Ascending aorta (tissue), 2 donors: ENCODE results near the gene AP3B1. TPM values are rescaled to one million over a fixed set of nuclear protein-coding genes. Genes with fewer than 3 reads are reported as not detected.
A peak's percentile ranks its signal among the peaks of the same experiment; 100 is the strongest.

Experiments used
- DNase-seq, 2 donors: peaks; one replicate each; pipeline ENCODE4 v3.0.0-alpha.2; 2019; ENCODE audit warnings: low spot score in 2 of 2
- H3K27ac ChIP-seq, 2 donors: fragments of 200-600 bp; sonication (generic); one replicate each; pipeline ENCODE4 v1.5.1; 2016 to 2017; ENCODE audit warnings: mild to moderate bottlenecking in 1 of 2
- H3K27me3 ChIP-seq: fragments of 200-600 bp; sonication (generic); one replicate; pipeline ENCODE4 v1.5.1; 2017
- H3K36me3 ChIP-seq, 2 donors: fragments of 200-600 bp; sonication (generic); one replicate each; pipeline ENCODE4 v1.5.1; 2016
- H3K4me1 ChIP-seq, 2 donors: fragments of 200-600 bp; sonication (generic); one replicate each; pipeline ENCODE4 v1.5.1; 2016 to 2017; ENCODE audit warnings: mild to moderate bottlenecking in 1 of 2
- H3K4me3 ChIP-seq, 2 donors: fragments of 200-600 bp; sonication (generic); one replicate each; pipeline ENCODE4 v1.5.1; 2016 to 2017; ENCODE audit warnings: mild to moderate bottlenecking in 1 of 2
- H3K9me3 ChIP-seq, 2 donors: fragments of 200-600 bp; sonication (generic); one replicate each; pipeline ENCODE4 v1.5.1; 2016
- intact Hi-C: fragments of 100-400 bp; cut with DNase I; formaldehyde crosslinking; loops from one replicate; pipeline ENCODE4 v1.15.1; 2023
- total RNA-seq: library from RNA; depleted of rRNA; stranded (reverse); fragments of >200 nt; gene quantifications from one replicate; pipeline ENCODE4 v1.1.0, GENCODE V29; 2016
- TF ChIP-seq, protein P1 (sequence below), 3 experiments: fragments of 200-600 bp in 2 of 3; fragments of 450-650 bp in 1 of 3; sonication (generic) in 2 of 3; IDR thresholded peaks; one replicate each; pipeline ENCODE4 v1.5.1; 2016 to 2019; ENCODE audit warnings: antibody characterized with exemption in 3 of 3, mild to moderate bottlenecking in 1 of 3, moderate library complexity in 1 of 3

Gene AP3B1
- total RNA-seq, 1 donor from 2014 or later = 37.3 TPM

DNA sequence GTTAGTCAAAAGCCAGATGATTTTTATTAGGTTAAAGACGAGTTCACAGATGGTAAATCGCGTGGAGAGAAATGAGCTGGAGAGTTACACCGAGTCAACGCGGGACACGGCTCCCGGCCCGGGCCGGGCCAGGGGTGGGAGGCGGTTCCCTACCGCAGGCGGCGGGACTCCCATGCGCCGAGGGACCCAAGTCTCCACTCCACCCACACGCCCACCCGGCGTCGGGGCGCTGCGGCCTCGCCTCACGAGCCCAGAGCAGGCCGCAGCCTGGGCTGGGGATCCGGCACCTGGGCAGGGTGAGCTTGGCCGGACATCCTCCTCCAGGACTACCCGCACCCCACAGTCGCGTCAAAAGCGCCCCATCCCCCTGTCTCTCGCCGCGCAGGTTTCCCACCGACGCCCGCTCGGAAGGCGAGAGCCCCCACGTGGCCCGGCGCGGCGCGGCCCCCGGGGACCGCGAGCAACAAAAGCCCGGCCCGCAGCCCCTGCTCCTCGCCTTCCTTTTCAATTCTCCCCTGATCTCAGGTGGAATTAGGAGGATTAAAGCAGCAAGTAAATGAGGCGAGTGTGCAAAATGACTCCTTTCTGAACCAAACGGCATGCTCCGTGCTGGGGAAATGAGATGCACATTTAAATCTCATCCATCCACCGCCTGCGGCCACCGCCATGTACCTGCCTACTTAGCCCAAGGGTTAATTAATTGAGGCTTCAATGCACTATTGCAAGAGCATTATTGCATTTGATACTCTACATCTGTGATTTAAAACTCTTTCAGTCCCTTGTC is 321.8 kb downstream of the AP3B1 start:
- Histone ChIP-seq H3K9me3 (no peaks in the 10 kb centered on the region), H3K27ac (no peak overlapping the region), H3K4me1 (peaks cover 5 to 9% of the 10 kb centered on the region in 2 donors), H3K36me3 (no peaks in the 10 kb centered on the region), H3K4me3 (peak overlapping the region; percentile 55 to 75), H3K27me3 (no peaks in the 10 kb centered on the region)
- no peak for DNase-seq
- intact Hi-C loops = no loop called here
- TF ChIP-seq, protein P1, sequence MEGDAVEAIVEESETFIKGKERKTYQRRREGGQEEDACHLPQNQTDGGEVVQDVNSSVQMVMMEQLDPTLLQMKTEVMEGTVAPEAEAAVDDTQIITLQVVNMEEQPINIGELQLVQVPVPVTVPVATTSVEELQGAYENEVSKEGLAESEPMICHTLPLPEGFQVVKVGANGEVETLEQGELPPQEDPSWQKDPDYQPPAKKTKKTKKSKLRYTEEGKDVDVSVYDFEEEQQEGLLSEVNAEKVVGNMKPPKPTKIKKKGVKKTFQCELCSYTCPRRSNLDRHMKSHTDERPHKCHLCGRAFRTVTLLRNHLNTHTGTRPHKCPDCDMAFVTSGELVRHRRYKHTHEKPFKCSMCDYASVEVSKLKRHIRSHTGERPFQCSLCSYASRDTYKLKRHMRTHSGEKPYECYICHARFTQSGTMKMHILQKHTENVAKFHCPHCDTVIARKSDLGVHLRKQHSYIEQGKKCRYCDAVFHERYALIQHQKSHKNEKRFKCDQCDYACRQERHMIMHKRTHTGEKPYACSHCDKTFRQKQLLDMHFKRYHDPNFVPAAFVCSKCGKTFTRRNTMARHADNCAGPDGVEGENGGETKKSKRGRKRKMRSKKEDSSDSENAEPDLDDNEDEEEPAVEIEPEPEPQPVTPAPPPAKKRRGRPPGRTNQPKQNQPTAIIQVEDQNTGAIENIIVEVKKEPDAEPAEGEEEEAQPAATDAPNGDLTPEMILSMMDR (IDR thresholded peaks at IDR 0.05) = peak in 1 of 3 experiments; percentile 24

DNA sequence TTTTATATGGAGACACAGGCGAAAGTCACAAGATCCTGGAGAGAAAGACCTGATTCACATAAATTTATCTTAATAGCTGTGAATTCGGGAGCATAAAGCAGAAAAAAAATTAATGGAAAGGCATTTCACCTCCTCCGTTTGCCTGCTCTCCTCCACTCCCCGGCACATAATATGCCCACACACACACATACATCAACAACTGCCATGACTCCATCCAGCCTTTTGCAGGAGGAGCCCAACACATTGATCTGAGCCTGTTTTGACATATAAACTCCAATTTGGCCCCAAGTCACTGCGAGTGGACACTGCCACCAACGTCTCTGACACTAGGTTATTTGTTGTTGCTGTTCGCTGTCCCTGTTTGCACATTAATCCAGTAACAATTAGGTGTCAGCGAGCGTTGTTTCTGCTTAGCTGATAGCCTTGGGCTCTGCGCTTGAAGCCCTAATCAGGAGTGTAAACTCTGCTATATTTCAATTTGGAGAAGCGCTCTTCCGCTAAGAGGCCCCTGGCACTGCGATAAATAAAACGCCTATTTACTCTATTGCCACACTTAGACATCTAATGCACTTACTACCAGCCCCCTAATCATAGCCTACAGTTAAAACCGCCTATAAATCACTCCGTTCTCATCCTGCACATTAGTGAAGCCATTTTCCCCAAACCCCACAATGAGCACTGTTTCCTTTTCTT is 322.6 kb downstream of the AP3B1 start:
- Histone ChIP-seq H3K27ac (no peak overlapping the region), H3K36me3 (no peaks in the 10 kb centered on the region), H3K4me1 (peaks cover 5 to 9% of the 10 kb centered on the region in 2 donors), H3K4me3 (peak overlapping the region; percentile 55 to 75), H3K9me3 (no peaks in the 10 kb centered on the region), H3K27me3 (no peaks in the 10 kb centered on the region)
- TF ChIP-seq, protein P1 (IDR thresholded peaks at IDR 0.05) = no peak
- DNase-seq = no peak
- intact Hi-C loops = no loop called here

DNA sequence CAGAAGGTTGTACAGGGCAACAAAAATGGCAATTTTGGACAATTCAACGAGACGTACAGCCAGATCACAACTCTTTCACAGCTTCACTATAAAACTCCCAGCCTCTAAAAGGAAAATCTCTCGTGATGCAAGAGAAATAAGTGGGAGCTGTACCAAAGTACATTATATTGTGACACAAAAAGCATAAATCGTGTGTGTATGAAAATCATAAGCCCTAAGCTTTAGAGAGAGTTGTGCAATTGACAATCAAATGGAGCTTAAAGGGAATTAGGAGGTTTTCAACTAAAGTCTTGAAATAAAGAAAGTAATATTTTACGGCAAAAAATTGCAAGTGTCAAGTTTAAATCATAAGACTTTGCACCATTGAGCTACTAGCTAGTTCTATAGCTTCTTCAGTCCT is 323.6 kb downstream of the AP3B1 start:
- Histone ChIP-seq H3K4me3 (no peak overlapping the region), H3K9me3 (no peaks in the 10 kb centered on the region), H3K4me1 (peaks cover 5 to 9% of the 10 kb centered on the region in 2 donors), H3K27me3 (no peaks in the 10 kb centered on the region), H3K36me3 (no peaks in the 10 kb centered on the region), H3K27ac (no peak overlapping the region)
- intact Hi-C loops = no loop called here
- TF ChIP-seq, protein P1 (IDR thresholded peaks at IDR 0.05) = no peak
- no peak for DNase-seq

DNA sequence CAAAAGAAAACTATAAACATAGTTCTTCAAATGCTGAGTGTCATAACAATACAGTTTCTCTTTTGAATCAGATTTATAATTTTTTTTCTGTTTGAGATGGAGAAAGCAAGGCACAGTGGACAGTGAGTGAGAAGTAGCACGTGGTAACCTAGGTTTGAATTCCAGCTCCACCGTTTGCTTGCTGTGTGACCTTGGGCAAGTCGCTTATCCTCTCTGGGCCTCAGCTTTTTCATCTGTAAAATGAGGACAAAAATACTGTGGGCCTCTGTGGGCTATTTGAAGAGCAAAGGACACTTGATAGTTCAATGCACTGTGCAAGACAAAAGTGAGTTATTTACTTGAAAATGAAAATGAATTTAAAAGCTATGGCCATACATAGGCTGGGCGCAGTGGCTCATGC is 330.7 kb downstream of the AP3B1 start:
- intact Hi-C loops = no loop called here
- no peaks in the 10 kb centered on the region for H3K4me1 ChIP-seq
- no peaks in the 10 kb centered on the region for H3K9me3 ChIP-seq
- H3K4me3 ChIP-seq = no peak overlapping the region
- no peaks in the 10 kb centered on the region for H3K27me3 ChIP-seq
- DNase-seq = no peak
- H3K36me3 ChIP-seq = no peaks in the 10 kb centered on the region
- H3K27ac ChIP-seq = no peak overlapping the region
- TF ChIP-seq, protein P1 (IDR thresholded peaks at IDR 0.05) = no peak

DNA sequence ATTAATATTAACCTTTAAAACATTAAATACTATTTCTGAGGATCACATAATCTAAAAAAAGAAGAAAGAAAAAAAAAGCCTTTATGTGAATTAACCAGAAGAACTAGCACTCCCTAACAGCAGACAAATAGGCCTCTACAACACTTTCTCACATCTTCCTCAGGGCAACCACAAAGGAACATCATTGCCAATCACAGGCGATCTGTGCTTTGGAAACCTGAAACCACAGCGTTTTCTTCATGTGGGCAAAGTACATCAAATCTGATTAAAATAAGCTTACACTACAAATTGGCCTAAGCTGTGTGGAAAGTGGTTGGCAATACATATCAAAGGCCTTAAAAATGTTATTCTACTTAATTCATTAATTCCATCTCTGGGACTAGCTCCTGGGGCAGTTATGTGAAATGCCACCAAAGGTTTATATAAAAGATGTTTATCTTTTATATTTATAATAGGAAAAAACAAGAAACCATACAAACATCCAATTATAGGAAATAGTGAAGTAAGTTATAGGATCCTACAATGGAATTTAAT is 333.6 kb downstream of the AP3B1 start:
- TF ChIP-seq, protein P1 (IDR thresholded peaks at IDR 0.05) = no peak
- DNase-seq = no peak
- Histone ChIP-seq H3K9me3 (no peaks in the 10 kb centered on the region), H3K4me1 (no peaks in the 10 kb centered on the region), H3K27me3 (no peaks in the 10 kb centered on the region), H3K27ac (no peak overlapping the region), H3K36me3 (no peaks in the 10 kb centered on the region), H3K4me3 (no peak overlapping the region)
- intact Hi-C loops = no loop called here
